ENCODE data around the gene SPOCD1.
A peak's percentile ranks its signal among the peaks of the same experiment; 100 is the strongest.
"Not testable (repeated sequence)": the region's sequence is repeated elsewhere in the genome, so short reads cannot be mapped to it uniquely, and the experiment has no call there.

SPOCD1 gene

GRCh38 chr1:31818206-31818605 lies 2.4 kb upstream of the SPOCD1 start:
- no peak for TF ChIP-seq CTCF (IDR thresholded peaks at IDR 0.05; ENCODE audit: low read length, missing control alignments)
- no peak for DNase-seq (ENCODE audit: low read depth)
- H3K4me3 ChIP-seq (replicated peaks; ENCODE audit: low read depth, low read length), result no peak overlapping the region

GRCh38 chr1:31816947-31817346 lies 1.1 kb upstream of the SPOCD1 start:
- DNase-seq (ENCODE audit: low read depth); H3K4me3 ChIP-seq (replicated peaks; ENCODE audit: low read depth, low read length): not testable (repeated sequence)

DNA sequence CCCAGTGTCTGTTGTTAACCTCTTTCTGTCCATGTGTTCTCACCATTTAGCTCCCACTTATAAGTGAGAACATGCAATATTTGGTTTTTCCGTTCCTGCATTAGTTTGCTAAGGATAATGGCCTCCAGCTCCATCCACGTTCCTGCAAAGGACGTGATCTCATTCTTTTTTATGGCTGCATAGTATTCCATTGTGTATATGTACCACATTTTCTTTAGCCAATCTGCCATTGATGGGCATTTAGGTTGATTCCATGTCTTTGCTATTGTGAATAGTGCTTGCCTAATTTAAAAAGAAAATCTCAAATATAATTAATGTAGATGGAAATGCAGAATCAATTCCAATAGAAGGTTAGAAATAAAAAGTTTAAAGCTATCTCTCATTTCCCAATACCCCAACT lies 679 bp upstream of the SPOCD1 start:
- not testable (repeated sequence) for DNase-seq (ENCODE audit: low read depth); H3K4me3 ChIP-seq (replicated peaks; ENCODE audit: low read depth, low read length)

DNA sequence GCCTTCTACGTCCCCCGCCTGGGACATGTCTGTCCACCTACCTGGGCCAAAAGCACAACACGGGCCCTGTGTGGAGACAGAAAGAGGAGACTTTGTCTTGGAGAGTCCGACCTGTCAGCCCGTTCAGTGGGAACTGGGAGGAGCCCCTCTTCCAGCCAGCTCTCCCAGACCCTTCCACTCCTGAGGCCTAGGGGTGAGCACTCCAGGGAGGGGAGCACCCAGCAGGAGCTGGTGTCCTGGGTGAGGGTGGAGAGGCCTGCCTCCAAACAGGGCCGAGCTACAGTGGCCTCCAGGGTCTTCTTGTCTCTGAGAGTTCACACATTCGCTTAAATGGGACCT lies 546 bp downstream of the SPOCD1 start:
- H3K4me3 ChIP-seq (replicated peaks; ENCODE audit: low read depth, low read length), result no peak overlapping the region
- no peak for TF ChIP-seq CTCF (IDR thresholded peaks at IDR 0.05; ENCODE audit: low read length, missing control alignments)
- DNase-seq (ENCODE audit: low read depth), result no peak

- no peak for TF ChIP-seq CTCF (IDR thresholded peaks at IDR 0.05; ENCODE audit: low read length, missing control alignments)
- no peak for DNase-seq (ENCODE audit: low read depth)
- H3K4me3 ChIP-seq (replicated peaks; ENCODE audit: low read depth, low read length), result no peak overlapping the region
These were observed 1.1 kb downstream of the SPOCD1 start for GRCh38 chr1:31814631-31815306.

DNA sequence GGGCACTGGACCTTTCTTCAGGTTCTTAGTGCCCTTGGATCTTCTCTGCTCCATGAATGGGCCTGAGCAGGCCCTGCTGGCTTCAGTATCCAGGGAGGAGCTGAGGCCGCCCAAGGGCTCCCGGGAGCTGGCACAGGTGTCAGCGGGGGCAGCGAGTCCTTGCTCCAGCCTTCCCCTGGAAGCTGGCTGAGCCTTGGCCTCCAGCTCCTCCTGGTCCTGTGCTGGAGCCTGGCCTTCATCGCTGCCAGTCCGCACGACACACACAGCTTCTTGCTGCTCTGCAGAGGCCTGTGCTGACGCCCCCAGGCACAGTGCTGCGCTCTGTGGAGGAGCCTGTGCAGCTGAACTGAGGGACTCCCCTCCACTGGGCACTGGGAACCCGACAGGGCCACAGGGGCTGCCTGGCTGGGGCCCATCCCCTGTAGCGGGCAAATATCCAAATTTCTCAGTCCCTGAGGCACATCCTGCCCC lies 1.7 kb downstream of the SPOCD1 start:
- H3K4me3 ChIP-seq (replicated peaks; ENCODE audit: low read depth, low read length), result no peak overlapping the region
- TF ChIP-seq CTCF (IDR thresholded peaks at IDR 0.05; ENCODE audit: low read length, missing control alignments), result no peak
- no peak for DNase-seq (ENCODE audit: low read depth)

GRCh38 chr1:31812158-31812829 lies 3.5 kb downstream of the SPOCD1 start:
- no peak overlapping the region for H3K4me3 ChIP-seq (replicated peaks; ENCODE audit: low read depth, low read length)
- no peak for DNase-seq (ENCODE audit: low read depth)
- no peak for TF ChIP-seq CTCF (IDR thresholded peaks at IDR 0.05; ENCODE audit: low read length, missing control alignments)

DNA sequence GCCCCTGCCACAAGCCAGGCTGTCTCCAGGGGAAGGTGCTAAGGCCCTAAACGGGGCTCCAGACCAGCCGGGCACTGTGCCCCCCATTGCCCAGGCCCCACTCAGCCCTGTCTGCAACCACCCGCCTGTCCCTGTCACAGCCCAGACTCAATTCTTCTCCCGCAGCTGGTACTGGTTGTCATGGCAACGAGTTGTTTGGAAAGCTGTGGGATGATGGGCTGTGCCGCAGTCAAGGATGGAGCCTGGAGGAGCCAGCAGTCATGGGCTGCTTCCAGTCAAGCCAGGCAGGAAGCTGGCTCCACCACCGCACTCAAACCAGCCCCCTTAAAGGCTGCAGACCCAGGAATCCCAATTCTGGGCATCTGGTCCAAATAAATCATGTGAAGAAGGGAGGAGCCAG lies 4.2 kb downstream of the SPOCD1 start:
- DNase-seq (ENCODE audit: low read depth), result peak; percentile 63
- no peak overlapping the region for H3K4me3 ChIP-seq (replicated peaks; ENCODE audit: low read depth, low read length)
- no peak for TF ChIP-seq CTCF (IDR thresholded peaks at IDR 0.05; ENCODE audit: low read length, missing control alignments)
